Esophagus muscularis mucosa (tissue), 4 donors: Measurements from ENCODE around the gene GOT1. TPM values are rescaled to one million over a fixed set of nuclear protein-coding genes. Genes with fewer than 3 reads are reported as not detected.

Source experiments
- DNase-seq: peaks from one replicate; pipeline ENCODE4 v3.0.0-alpha.2; 2017; ENCODE audit errors: extremely low spot score
- H3K27ac ChIP-seq, 4 donors: fragments of 200-600 bp; sonication (generic); replicated peaks in 1 of 4; 1 replicate in 3 of 4; 2 replicates in 1 of 4; pipeline ENCODE4 v1.5.1; 2016 to 2019; ENCODE audit warnings: mild to moderate bottlenecking in 1 of 4
- H3K27me3 ChIP-seq, 4 donors: fragments of 200-600 bp; sonication (generic); one replicate each; pipeline versions ENCODE4 v1.5.1 to v1.6.0; 2016 to 2019
- H3K36me3 ChIP-seq, 4 donors: fragments of 200-600 bp; sonication (generic); one replicate each; pipeline ENCODE4 v1.5.1; 2016 to 2019
- H3K4me1 ChIP-seq, 4 donors: fragments of 200-600 bp; sonication (generic); one replicate each; pipeline ENCODE4 v1.5.1; 2016 to 2019
- H3K4me3 ChIP-seq, 4 donors: fragments of 200-600 bp; sonication (generic); 1 replicate in 2 of 4; 2 replicates in 2 of 4; pipeline ENCODE4 v1.5.1; 2016 to 2019; ENCODE audit warnings: mild to moderate bottlenecking in 4 of 4, moderate library complexity in 1 of 4
- H3K9me3 ChIP-seq, 4 donors: fragments of 200-600 bp; sonication (generic); 1 replicate in 3 of 4; 2 replicates in 1 of 4; pipeline ENCODE4 v1.5.1; 2016 to 2019
- EP300 ChIP-seq: sonication (generic); formaldehyde crosslinking; IDR thresholded peaks from one replicate; pipeline ENCODE4 v1.6.1; 2017; ENCODE audit warnings: antibody characterized with exemption
- POLR2A ChIP-seq: fragments of 450-650 bp; IDR thresholded peaks from one replicate; pipeline ENCODE4 v1.6.1; 2017; ENCODE audit warnings: antibody characterized with exemption, moderate library complexity, mild to moderate bottlenecking, low read depth
- POLR2AphosphoS5 ChIP-seq, 2 donors: sonication (generic); formaldehyde crosslinking; IDR thresholded peaks; one replicate each; pipeline ENCODE4 v1.6.1; 2017; ENCODE audit warnings: antibody characterized with exemption in 2 of 2
- WGBS: methylation state at CpG from one replicate; pipeline ENCODE4 v1.1.5; 2018; 5-methylcytosine and 5-hydroxymethylcytosine counted together
- intact Hi-C: fragments of 100-400 bp; cut with DNase I; formaldehyde crosslinking; loops from one replicate; pipeline ENCODE4 v1.15.1; 2023
- total RNA-seq, 4 donors: library from RNA; depleted of rRNA; stranded (reverse); fragments of >200 nt; gene quantifications; one replicate each; pipeline versions ENCODE4 v1.1.0 to v1.2.1, GENCODE V29; 2016
- TF ChIP-seq, protein P1 (sequence below), 3 experiments: fragments of 200-600 bp in 2 of 3; fragments of 450-650 bp in 1 of 3; sonication (generic) in 2 of 3; IDR thresholded peaks; one replicate each; pipeline ENCODE4 v1.5.1; 2017 to 2019; ENCODE audit warnings: antibody characterized with exemption in 3 of 3, mild to moderate bottlenecking in 2 of 3, moderate library complexity in 1 of 3

GOT1 gene
- total RNA-seq, 4 donors from 2014 or later = 31.0 to 37.4 (median 36.0) TPM

DNA sequence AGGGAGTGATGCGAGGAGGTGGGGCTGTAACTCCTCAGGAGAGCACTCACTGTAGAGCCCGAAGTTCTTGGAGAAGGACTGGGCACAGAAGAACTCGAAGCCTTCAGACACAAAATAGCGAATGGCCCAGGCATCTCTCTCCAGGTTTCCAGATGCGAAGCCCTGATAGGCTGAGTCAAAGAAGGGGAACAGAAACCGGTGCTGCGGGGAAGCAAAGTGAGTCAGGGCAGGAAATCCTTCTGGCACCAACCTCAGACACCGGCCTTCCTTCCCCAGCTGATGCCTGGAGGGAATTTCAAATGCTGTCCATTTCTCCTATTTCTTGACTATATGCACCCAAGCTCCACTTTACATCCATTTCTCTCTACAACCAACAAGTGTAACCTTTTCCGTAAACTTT, 26.8 kb downstream of the GOT1 start:
- no peak for TF ChIP-seq POLR2AphosphoS5 (IDR thresholded peaks at IDR 0.05)
- TF ChIP-seq POLR2A = no peak
- no peak for TF ChIP-seq EP300
- TF ChIP-seq, protein P1, sequence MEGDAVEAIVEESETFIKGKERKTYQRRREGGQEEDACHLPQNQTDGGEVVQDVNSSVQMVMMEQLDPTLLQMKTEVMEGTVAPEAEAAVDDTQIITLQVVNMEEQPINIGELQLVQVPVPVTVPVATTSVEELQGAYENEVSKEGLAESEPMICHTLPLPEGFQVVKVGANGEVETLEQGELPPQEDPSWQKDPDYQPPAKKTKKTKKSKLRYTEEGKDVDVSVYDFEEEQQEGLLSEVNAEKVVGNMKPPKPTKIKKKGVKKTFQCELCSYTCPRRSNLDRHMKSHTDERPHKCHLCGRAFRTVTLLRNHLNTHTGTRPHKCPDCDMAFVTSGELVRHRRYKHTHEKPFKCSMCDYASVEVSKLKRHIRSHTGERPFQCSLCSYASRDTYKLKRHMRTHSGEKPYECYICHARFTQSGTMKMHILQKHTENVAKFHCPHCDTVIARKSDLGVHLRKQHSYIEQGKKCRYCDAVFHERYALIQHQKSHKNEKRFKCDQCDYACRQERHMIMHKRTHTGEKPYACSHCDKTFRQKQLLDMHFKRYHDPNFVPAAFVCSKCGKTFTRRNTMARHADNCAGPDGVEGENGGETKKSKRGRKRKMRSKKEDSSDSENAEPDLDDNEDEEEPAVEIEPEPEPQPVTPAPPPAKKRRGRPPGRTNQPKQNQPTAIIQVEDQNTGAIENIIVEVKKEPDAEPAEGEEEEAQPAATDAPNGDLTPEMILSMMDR (IDR thresholded peaks at IDR 0.05) = no peak
- no peak overlapping the region for H3K4me3 ChIP-seq
- WGBS = 89% methylated on average over 8 of the region's 9 CpGs
- no peaks in the 10 kb centered on the region for H3K4me1 ChIP-seq
- no peak for DNase-seq
- intact Hi-C loops = no loop called here
- peaks cover 58 to 89% (median 86%) of the 10 kb centered on the region in 4 donors for H3K36me3 ChIP-seq
- no peak overlapping the region for H3K27ac ChIP-seq
- no peaks in the 10 kb centered on the region for H3K27me3 ChIP-seq
- no peaks in the 10 kb centered on the region for H3K9me3 ChIP-seq

DNA sequence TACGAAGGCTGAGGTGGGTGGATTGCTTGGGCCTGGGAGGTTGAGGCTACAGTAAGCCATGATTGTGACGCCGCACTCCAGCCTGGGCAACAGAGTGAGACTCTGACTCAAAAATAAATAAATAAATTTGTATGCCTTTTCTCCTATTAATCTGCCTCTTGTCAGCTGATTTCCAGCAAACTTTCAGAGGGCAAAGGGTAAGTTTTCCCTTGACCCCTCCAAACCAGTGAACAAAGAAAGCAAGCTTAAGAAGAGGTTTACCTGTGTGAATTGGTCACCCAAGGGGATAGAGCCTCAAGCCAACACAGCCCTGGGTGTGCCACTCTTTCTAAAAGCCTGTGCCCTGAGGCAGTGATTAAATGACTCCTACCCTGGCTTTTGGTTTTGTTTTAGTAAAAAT, 30.8 kb downstream of the GOT1 start:
- no peaks in the 10 kb centered on the region for H3K4me1 ChIP-seq
- intact Hi-C loops = no loop called here
- no peaks in the 10 kb centered on the region for H3K9me3 ChIP-seq
- H3K4me3 ChIP-seq = no peak overlapping the region
- TF ChIP-seq, protein P1 (IDR thresholded peaks at IDR 0.05) = no peak
- H3K36me3 ChIP-seq = peaks cover 61 to 100% (median 88%) of the 10 kb centered on the region in 4 donors
- no peak for DNase-seq
- H3K27ac ChIP-seq = no peak overlapping the region
- WGBS = 93% methylated on average over 3 of the region's 3 CpGs
- no peaks in the 10 kb centered on the region for H3K27me3 ChIP-seq

DNA sequence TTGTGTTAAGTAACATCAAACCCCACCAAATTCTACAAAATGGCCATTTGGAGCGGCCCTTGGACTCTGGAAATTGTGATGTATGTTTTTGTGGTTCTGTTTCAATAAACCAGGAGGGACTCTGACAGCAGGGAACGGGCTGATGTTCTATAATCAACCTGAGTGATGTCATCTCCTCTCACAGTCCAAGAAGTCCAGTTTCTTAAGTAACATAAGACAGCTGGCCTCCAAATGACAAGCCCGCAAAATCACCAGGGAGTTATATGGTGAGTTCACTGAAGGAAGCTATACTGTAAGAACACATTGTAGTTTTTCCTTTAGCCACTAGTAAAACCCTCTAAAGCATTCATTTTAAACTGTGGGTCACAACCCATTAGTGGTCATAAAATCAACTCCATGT, 34.0 kb downstream of the GOT1 start:
- peaks cover 8 to 17% (median 14%) of the 10 kb centered on the region in 4 donors for H3K4me1 ChIP-seq
- peaks cover 36 to 72% (median 60%) of the 10 kb centered on the region in 4 donors for H3K36me3 ChIP-seq
- TF ChIP-seq POLR2A (no peak), EP300 (no peak), POLR2AphosphoS5 (IDR thresholded peaks at IDR 0.05) (no peak)
- TF ChIP-seq, protein P1 (IDR thresholded peaks at IDR 0.05) = no peak
- H3K4me3 ChIP-seq = no peak overlapping the region
- H3K9me3 ChIP-seq = no peaks in the 10 kb centered on the region
- 53% methylated on average over 3 of the region's 3 CpGs for WGBS
- DNase-seq = no peak
- intact Hi-C loops = no loop called here
- no peaks in the 10 kb centered on the region for H3K27me3 ChIP-seq
- H3K27ac ChIP-seq = peak overlapping the region in 2 of 4 donors; percentile 20 to 48

DNA sequence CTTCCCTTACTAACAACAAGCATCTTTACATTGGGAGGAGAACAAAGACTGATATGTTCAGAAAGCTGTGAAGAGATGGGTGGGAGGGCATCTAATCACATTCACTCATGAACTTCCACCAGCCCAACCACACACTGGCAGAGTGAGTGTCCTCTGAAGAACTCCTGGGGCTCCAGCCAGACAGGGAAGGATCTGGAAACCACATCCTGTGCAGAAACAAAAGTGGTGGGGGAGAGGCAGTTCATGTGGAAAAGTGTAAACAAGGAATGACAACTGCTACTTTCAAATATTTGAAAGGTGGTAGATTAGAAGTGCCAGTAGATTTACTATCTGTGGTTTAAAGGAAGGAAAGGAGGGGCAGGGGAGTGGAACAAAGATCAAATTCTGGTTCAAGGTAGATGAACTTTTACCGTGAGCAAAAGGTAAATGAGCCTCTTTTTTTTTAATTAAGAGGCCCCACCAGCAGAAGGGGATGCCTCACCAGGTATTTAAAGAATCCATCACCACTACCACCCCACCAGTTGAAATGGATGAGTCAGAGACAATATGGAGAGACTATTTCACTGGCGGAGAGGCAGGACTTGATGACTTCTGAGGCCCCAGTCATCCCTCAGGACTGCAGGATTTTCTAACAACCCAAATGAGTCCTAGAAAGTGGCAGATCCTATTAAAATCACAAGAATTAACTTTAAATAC, 34.5 kb downstream of the GOT1 start:
- Histone ChIP-seq H3K27ac (peak overlapping the region in 2 of 4 donors; percentile 20 to 48), H3K27me3 (no peaks in the 10 kb centered on the region), H3K9me3 (no peaks in the 10 kb centered on the region), H3K4me3 (no peak overlapping the region), H3K4me1 (peaks cover 14 to 23% (median 17%) of the 10 kb centered on the region in 4 donors), H3K36me3 (peaks cover 31 to 66% (median 54%) of the 10 kb centered on the region in 4 donors)
- TF ChIP-seq POLR2AphosphoS5 (IDR thresholded peaks at IDR 0.05) = no peak
- no peak for TF ChIP-seq EP300
- TF ChIP-seq, protein P1 (IDR thresholded peaks at IDR 0.05) = no peak
- no peak for TF ChIP-seq POLR2A
- DNase-seq = no peak
- intact Hi-C loops = no loop called here
- WGBS = 58% methylated on average over 2 of the region's 2 CpGs
